Midbrain (tissue), 1 donor: ENCODE data around the gene TSC22D3.

Experiments
- DNase-seq: peaks from one replicate; lab custom pipeline; 2025; lab: John Stamatoyannopoulos, UW

Gene TSC22D3

GRCh38 chrX:107760304-107761077 is 15.1 kb downstream of the TSC22D3 start:
- DNase-seq, result no peak

DNA sequence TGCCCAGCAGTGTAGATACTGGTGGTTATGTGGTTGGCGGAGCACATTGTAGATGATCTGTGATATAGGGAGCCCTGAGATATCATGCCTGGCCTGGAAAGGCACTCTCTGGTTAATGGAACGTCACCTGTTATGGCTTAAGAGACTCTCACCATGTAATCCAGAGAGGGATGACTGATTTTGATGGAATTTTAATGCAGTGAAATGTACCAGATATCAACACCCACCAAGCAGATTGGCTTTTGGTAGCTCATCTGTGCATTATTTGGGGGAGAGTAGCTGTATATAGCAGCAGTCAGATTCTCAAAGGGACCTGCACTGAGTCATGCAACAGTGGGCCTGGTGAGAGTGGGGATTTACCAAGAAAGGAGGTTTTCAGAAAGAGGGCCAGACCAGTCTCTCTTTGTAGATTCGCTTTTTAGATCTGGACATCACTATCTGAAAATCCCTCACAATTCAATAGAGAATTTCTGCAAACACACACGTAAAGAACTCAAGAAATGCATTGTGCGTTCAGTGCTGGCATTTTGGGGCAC is 17.3 kb downstream of the TSC22D3 start:
- no peak for DNase-seq

DNA sequence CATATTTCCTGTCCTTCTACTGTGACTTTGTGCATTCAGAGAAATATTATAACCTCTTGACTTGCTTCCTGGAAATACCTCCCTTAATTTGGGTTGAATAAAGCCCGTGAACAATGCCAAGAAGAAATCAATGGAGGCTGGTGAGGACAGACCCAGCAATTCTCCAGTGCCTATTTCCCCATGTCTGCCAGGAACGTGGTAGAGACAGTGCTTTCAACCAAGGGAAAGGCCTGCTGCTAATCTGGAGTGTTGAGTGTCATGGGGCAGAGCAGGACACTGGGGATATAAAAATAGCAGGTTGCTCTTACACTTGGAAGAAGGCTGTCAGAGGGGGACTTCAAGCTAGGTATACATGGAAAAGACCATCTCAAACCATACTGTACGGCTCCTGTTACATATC is 19.9 kb downstream of the TSC22D3 start:
- no peak for DNase-seq

DNA sequence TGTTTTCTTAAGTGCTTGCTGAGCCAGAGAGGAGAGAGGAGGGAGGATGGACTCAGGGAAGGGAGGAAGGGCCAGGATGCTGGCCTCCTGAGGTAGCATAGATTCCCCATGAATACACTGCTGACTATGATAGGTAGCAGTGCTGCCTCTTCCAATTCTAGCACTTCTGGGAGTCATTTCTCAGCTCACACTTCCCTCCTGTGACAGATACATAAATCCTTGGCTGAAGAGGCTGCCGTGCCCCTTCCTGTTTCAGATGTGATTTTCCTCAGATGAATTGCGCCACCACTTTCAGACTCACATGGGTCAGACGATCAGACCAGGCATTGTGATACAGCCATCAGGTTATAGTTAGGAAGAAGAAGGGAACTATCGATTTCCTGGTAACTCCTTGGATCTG is 22.4 kb downstream of the TSC22D3 start:
- DNase-seq, result no peak

- DNase-seq, result no peak
These were observed 22.9 kb downstream of the TSC22D3 start for GRCh38 chrX:107752714-107753113.

- no peak for DNase-seq
These were observed 23.5 kb downstream of the TSC22D3 start for GRCh38 chrX:107752043-107752442.

GRCh38 chrX:107750861-107751445 is 24.6 kb downstream of the TSC22D3 start:
- no peak for DNase-seq

- DNase-seq, result no peak
These were observed 25.3 kb downstream of the TSC22D3 start for GRCh38 chrX:107750263-107750662.

DNA sequence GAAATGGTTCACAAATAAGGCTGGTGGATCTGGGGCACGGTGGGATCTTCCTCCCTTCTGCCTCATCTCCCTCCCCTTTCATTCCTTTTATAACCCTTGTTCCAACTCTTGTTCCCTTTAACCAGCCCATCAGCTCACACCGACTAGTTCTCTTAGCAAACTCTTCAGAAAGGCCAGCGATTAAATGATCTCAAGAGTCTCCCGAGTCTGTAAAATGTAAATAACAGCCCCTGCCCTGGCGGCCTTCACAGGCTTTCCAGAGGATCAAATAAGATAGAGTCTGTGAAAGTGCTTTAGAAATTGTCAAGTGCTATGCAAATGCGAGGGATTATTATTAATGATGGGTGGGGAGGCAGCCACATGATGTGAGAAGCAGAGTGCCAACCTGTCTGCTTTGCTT is 27.1 kb downstream of the TSC22D3 start:
- DNase-seq, result no peak

DNA sequence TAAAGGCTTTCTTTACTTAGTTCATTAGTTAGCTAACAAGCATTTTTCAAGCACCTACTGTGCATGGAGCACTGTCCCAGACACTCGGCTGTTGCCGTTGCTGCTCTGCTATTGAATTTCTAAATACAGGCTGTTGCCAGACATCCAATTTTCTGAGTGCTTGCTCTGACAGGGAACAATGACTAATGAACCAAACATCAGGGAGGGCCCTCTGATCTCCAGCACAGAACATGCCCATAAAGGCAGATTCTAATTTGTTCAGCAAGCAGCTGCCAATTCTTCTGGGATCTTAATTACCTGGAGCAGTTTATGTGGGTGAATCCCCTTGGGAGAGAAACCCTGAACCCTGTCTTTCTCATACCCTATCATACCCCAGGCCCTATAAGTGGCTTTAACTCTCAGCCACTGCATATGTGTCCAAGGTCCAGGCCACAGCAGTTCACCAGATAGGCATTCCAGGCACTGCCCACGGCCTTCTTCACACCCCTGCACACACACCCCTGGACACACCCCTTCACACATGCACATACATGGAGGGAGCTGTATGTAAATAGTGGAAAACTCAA is 27.9 kb downstream of the TSC22D3 start:
- DNase-seq, result peak; percentile 27

GRCh38 chrX:107744868-107745267 is 30.7 kb downstream of the TSC22D3 start:
- DNase-seq, result peak; percentile 29

DNA sequence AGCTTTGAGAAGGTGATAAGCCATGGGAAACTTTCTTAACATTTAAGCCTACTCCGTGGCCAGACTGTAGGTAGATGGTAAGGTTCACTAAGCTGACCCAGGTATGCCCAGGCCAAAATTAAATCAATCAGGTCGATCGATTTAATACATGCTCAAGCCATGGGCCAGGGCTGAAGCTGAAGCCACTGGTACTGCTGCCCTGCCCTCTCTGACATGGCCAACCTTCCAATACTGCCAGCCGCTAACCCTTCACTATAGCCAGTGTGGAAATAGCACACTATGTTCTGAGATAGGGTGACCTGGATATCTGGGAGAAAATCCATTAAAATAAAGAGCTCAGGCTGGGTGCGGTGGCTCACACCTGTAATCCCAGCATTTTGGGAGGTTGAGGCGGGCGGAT is 31.6 kb downstream of the TSC22D3 start:
- no peak for DNase-seq

- no peak for DNase-seq
These were observed 32.8 kb downstream of the TSC22D3 start for GRCh38 chrX:107742700-107743191.

DNA sequence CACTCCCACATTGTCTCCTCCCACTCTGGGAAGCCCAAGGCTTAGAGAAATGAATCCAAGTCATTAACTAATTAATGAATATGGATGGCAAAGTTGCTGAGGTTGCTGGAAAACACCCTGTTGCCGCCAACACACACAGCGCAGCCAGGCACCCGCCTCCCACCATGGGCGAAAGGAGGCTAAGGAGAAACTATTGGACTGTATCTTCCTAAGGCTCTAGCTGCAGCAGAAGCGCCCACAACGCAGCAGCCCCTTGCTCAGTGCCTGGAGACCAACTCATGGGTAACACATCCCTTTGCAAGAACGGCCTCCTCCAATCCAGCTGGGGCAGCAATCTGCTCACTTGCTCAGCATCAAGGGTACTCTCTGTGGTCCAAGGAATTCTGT is 34.2 kb downstream of the TSC22D3 start:
- no peak for DNase-seq

DNA sequence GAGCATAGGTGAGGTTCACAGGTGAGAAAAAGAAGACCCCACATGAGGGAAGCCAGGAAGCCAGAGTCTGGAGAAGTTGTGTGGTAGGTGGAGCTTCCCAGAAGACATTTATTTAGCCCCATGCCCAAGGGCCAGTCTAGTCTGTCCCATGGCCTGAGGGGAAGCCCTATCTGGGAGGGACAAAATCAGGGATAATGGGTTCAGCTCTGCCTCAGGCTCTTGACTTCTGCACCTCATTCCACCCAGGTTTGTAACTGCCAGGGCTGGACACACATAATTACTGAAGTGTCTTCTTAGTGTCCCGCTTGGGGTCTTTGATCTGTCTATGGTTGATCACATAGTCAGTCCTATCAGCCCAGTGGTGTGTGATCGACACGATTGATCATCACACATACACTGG is 36.0 kb downstream of the TSC22D3 start:
- DNase-seq, result no peak

GRCh38 chrX:107738768-107739167 is 36.8 kb downstream of the TSC22D3 start:
- peak; percentile 70 for DNase-seq

- no peak for DNase-seq
These were observed 37.3 kb downstream of the TSC22D3 start for GRCh38 chrX:107738272-107738671.

DNA sequence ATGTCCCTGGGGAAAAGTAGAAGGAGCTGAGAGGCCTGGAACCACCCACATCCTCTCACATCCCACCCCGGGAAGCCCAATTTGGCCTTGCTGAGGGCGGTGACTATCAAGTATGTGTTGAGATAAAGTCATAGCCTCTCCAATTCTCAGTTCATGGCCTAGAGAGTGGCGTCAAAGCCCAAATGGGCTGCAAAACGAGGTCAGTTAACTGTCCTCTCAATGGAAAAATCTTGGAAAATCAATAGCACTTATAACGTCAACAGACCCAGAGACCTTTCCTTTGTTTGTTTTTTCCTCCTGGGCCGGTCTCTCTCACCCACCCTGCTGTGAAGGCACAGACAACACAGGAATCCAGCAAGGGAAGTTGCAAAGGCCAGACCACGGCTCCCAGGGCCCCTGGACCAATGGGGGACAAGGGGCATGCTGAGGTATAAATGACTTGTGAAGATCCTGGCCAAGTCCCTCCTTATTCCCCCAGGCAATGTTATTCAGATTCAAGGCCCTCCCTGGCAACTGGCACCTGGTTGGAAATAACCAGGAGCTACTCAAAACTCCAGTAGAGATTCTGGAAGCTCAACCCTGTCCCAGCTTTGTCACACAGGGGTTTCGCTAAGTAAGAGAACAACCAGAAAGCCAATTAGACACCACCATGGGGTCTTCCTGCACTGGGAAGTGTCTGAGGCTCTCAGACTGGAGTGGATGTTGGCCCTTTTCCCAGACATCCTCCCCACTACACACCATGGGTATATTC is 38.6 kb downstream of the TSC22D3 start:
- DNase-seq, result no peak

GRCh38 chrX:107734646-107735045 is 40.9 kb downstream of the TSC22D3 start:
- DNase-seq, result no peak

DNA sequence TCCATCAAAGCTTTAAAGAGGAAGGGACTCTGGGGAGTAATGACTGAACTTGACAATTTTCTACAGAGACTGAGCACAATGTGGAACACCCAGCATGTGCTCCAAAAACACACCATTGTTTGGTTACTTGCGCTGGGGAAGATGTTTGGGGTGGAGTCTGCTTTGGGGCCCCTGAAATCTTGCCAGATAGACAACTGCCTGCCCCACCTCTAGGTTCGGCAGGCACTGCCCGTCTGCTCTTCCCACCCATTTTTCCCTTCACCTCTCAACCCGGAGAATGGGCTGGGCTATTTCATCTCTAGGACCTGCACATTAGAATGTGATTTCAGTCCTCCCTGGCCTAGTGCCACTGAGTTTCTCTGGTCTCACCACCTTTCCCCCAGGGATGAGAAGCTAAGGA is 41.9 kb downstream of the TSC22D3 start:
- DNase-seq, result no peak

DNA sequence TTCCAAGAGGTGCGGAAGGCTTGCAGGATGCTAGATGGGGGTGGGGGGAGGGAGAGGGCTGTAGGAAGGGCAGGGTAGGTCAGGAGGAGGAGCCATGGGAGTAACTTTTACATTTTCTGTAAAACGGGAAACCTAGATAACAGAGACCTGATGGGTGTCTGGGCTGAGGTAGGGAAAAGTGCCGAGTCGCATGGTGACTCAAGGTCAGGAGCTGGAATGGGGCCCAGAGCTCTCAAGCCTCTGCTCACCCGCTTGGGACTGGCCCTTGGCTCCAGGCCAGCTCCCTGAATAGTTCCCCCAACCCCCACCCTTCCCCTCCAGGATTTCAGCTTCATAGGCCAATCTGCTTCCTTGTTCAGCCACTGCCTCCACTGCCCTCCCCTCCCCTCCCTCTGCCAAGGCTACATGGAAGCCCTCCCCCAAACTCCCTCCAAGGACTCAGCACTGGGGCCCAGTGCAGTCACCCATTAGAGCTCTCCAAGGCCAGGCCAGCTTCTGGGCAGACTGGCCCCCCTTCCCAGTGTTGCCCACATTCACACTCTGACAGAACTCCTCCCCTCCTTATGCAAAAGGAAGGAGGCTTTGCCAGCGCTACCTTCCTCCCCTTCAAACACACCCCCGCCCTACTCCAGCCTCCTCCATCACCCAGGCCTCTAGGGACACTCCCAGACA is 43.6 kb downstream of the TSC22D3 start:
- peak; percentile 69 for DNase-seq
